PFSK-1 (cell line): ENCODE results near the gene SURF2.

Experiments used
- FOXP2 ChIP-seq: optimal IDR thresholded peaks from 2 replicates; pipeline ENCODE3; 2011; ENCODE audit warnings: borderline replicate concordance, control low read depth, inconsistent platforms; ENCODE audit not compliant: insufficient read depth; ENCODE audit errors: extremely low read length, extremely low read depth
- POLR2AphosphoS5 ChIP-seq: IDR thresholded peaks from 2 replicates; pipeline ENCODE4 v1.6.1; 2012; ENCODE audit warnings: low read depth, mild to moderate bottlenecking, control low read depth, low read length, moderate library complexity
- REST ChIP-seq, 2 experiments: IDR thresholded peaks; 2 replicates each; pipeline versions ENCODE4 v1.6.1 to v1.8.0; 2011 to 2012; ENCODE audit warnings: low read depth in 2 of 2, low read length in 2 of 2, control low read depth in 1 of 2, inconsistent platforms in 1 of 2, mild to moderate bottlenecking in 1 of 2, moderate library complexity in 1 of 2; ENCODE audit not compliant: insufficient read depth in 1 of 2
- SIN3A ChIP-seq: IDR thresholded peaks from 2 replicates; pipeline ENCODE4 v1.6.1; 2012; ENCODE audit warnings: mild to moderate bottlenecking, low read length, moderate library complexity, borderline replicate concordance; ENCODE audit not compliant: insufficient read depth
- TAF1 ChIP-seq: IDR thresholded peaks from 2 replicates; pipeline ENCODE4 v1.6.1; 2012; ENCODE audit warnings: low read length, control low read depth, borderline replicate concordance; ENCODE audit not compliant: insufficient read depth

The SURF2 gene

GRCh38 chr9:133341369-133342068, 14.8 kb upstream of the SURF2 start:
- TF ChIP-seq REST (IDR thresholded peaks at IDR 0.05; ENCODE audit: insufficient read depth in 1 of 2, low read depth in 2 of 2, low read length in 2 of 2) (no peak), SIN3A (no peak), POLR2AphosphoS5 (no peak), TAF1 (no peak), FOXP2 (no peak)

- TF ChIP-seq POLR2AphosphoS5 (no peak), FOXP2 (no peak), REST (IDR thresholded peaks at IDR 0.05; ENCODE audit: insufficient read depth in 1 of 2, low read depth in 2 of 2, low read length in 2 of 2) (no peak), TAF1 (no peak), SIN3A (no peak)
These were observed 14.3 kb upstream of the SURF2 start for GRCh38 chr9:133342069-133342406.

GRCh38 chr9:133342570-133342969, 13.8 kb upstream of the SURF2 start:
- TF ChIP-seq SIN3A (no peak), POLR2AphosphoS5 (no peak), TAF1 (no peak), FOXP2 (no peak), REST (IDR thresholded peaks at IDR 0.05; ENCODE audit: insufficient read depth in 1 of 2, low read depth in 2 of 2, low read length in 2 of 2) (no peak)

GRCh38 chr9:133344071-133344470, 12.3 kb upstream of the SURF2 start:
- TF ChIP-seq POLR2AphosphoS5 (no peak), FOXP2 (no peak), REST (IDR thresholded peaks at IDR 0.05; ENCODE audit: insufficient read depth in 1 of 2, low read depth in 2 of 2, low read length in 2 of 2) (no peak), TAF1 (no peak), SIN3A (no peak)

GRCh38 chr9:133344979-133345378, 11.4 kb upstream of the SURF2 start:
- TF ChIP-seq TAF1 (no peak), REST (IDR thresholded peaks at IDR 0.05; ENCODE audit: insufficient read depth in 1 of 2, low read depth in 2 of 2, low read length in 2 of 2) (no peak), SIN3A (no peak), POLR2AphosphoS5 (no peak), FOXP2 (no peak)
